HepG2 (cell line): ENCODE measurements around the gene CARHSP1.

ENCODE experiments used
- IRF1 ChIP-seq: sonication (generic); formaldehyde crosslinking; IDR thresholded peaks from 2 replicates; pipeline ENCODE4 v1.4.0; 2020; ENCODE audit warnings: low read depth, mild to moderate bottlenecking, missing genetic modification reagents
- NFE2L1 ChIP-seq: sonication (generic); formaldehyde crosslinking; IDR thresholded peaks from 2 replicates; pipeline ENCODE4 v1.4.0; 2020; ENCODE audit warnings: missing genetic modification reagents, mild to moderate bottlenecking, borderline replicate concordance

GRCh38 chr16:8878523-8878911, 9.7 kb upstream of the CARHSP1 start:
- TF ChIP-seq NFE2L1 (CRISPR knock-in tag) (no peak), IRF1 (CRISPR knock-in tag) (no peak)
